KBM-7 (cell line): ENCODE data around the gene ATRNL1.
A peak's percentile ranks its signal among the peaks of the same experiment; 100 is the strongest.
"Not testable (repeated sequence)": the region's sequence is repeated elsewhere in the genome, so short reads cannot be mapped to it uniquely, and the experiment has no call there.

Experiments used
- DNase-seq: peaks from one replicate; pipeline ENCODE4 v3.0.0-alpha.2; 2015
- in situ Hi-C: fragments of 300-500 bp; cut with MboI; formaldehyde crosslinking; loops from 2 replicates; pipeline ENCODE4 v1.14.3; 2020; ENCODE audit warnings: low sequenced_read_pairs, low pct_unique_long_range_greater_than_20kb, mixed read lengths

The ATRNL1 gene

GRCh38 chr10:115525141-115525540 lies 432.0 kb downstream of the ATRNL1 start:
- no peak for DNase-seq

DNA sequence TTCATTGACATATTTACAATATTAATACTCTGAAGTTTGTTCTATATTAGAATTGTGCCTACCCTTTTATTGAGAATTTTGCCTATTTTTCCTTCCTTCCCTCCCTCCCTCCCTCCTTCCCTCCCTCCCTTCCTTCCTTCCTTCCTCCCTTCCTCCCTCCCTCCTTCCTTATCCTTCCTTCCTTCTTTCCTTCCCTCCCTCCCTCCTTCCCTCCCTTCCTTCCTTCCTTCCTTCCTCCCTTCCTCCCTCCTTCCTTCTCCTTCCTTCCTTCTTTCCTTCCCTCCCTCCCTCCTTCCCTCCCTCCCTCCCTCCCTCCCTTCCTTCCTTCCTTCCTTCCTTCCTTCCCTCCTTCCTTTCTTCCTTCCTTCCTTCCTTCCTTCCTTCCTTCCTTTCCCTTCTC lies 434.5 kb downstream of the ATRNL1 start:
- in situ Hi-C loops, DNase-seq: not testable (repeated sequence)

More at GRCh38 chr10:115525141-115525540, 432.0 kb downstream of the ATRNL1 start:
- in situ Hi-C loops, result no loop called here

DNA sequence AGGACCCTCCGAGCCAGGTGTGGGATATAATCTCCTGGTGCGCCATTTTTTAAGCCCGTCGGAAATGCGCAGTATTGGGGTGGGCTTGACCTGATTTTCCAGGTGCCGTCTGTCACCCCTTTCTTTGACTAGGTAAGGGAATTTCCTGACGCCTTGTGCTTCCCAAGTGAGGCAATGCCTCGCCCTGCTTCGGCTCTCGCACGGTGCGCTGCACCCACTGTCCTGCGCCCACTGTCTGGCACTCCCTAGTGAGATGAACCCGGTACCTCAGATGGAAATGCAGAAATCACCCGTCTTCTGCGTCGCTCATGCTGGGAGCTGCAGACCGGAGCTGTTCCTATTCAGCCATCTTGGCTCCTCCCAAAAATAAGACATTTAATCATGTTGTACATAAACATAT lies 443.2 kb downstream of the ATRNL1 start:
- in situ Hi-C loops, DNase-seq: not testable (repeated sequence)

DNA sequence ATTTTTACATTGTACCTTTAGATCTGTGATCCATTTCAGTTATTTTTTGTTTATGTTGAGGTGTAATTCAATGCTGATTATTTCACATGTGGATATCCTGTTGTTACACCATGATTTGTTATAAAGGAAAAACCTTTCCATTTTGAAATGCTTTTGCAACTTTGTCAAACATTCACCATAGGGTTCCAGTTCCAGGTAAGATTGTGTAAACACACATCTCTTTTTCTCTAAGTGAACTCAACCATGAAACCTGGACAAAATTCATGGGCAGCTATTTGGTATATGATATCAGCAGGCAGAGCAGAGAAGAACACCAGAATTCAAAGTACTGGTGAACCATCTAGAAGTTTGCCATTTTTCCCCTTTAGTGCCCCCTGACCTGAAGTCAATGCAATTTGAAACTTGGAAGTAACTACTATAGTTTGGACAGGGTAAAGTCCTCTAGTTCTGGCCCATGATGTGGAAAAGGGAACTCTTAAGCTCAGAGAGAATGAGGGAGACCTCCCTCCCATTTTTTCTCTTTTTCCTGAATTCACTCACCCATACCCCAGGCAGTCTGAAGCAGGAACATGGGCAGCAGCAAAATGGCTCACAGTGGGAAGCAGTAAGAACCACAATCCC lies 446.1 kb downstream of the ATRNL1 start:
- in situ Hi-C loops, result no loop called here
- DNase-seq, result no peak

DNA sequence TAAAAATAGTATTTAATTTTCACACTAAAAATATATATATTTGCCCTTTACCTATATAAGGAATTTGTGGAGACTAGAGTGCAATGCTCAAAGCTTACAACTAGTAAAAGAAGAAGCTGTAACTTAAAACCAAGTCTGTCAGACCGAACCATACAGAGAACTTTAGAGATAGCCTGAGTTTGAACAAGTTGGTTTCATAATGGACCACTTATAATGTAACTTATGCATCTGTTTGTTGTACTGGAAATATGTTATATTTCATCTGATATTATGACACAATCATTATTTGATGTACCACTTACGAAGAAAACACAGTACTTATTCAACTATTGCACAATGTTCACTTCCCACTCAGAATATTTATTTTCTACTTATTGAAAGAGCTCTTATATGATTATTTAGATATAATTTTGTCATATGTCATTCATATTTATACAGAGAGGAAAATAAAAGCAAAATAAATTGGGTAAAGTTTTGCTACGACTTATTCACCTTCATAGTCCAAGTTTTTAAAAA lies 462.8 kb downstream of the ATRNL1 start:
- DNase-seq, result no peak
- in situ Hi-C loops, result no loop called here

- no peak for DNase-seq
- in situ Hi-C loops, result no loop called here
Measured at GRCh38 chr10:115558252-115558651, 465.1 kb downstream of the ATRNL1 start.

DNA sequence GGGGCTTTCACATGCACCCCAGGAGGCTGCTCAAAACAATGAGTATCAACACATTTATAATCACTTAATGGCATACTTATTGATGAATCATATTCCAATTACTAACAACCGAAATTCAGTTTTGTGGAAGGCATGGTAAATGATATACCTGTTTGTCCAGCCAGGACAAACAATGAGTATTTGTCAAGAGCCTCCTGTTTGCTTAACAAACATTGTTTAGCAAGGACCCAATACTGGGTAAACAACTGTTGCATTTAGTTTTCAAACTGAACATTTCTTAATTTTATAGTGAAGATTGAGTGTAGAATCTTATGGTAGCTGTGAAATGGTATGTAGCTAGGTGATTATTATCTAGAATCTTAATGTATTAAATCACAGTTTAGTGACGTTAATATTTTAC lies 473.7 kb downstream of the ATRNL1 start:
- in situ Hi-C loops, result no loop called here
- DNase-seq, result no peak

- in situ Hi-C loops, result no loop called here
- DNase-seq, result peak; percentile 15
Measured at GRCh38 chr10:115572740-115573455, 479.7 kb downstream of the ATRNL1 start.

GRCh38 chr10:115580239-115580638 lies 487.1 kb downstream of the ATRNL1 start:
- DNase-seq, result no peak
- in situ Hi-C loops, result no loop called here

- no peak for DNase-seq
- in situ Hi-C loops, result no loop called here
Measured at GRCh38 chr10:115593060-115593459, 499.9 kb downstream of the ATRNL1 start.

- in situ Hi-C loops, result no loop called here
- DNase-seq, result no peak
Measured at GRCh38 chr10:115604627-115605026, 511.5 kb downstream of the ATRNL1 start.

GRCh38 chr10:115606086-115606485 lies 512.9 kb downstream of the ATRNL1 start:
- no peak for DNase-seq

DNA sequence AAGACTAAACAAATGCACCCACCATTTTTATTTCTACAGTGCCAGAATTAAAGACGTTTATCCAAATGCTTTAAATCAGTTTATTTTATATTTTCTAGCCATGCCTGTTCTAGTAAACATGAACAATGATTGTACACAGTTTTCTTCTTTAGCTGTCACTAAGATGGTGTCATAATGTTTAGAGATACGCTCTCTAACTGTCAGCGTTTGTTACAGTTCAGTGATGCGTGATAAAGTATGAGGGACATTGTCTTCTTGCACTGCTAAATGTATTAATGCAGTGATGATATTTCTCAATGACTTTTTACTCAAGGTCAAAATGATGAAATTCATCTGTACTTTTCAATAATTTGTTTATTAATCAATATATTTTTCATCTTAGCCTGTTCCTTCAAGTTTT lies 513.6 kb downstream of the ATRNL1 start:
- DNase-seq, result no peak

More at GRCh38 chr10:115606086-115606485, 512.9 kb downstream of the ATRNL1 start:
- in situ Hi-C loops, result no loop called here

GRCh38 chr10:115624448-115624847 lies 531.3 kb downstream of the ATRNL1 start:
- in situ Hi-C loops, result no loop called here
- DNase-seq, result no peak

More for the DNA sequence above, 513.6 kb downstream of the ATRNL1 start:
- in situ Hi-C loops, result no loop called here

DNA sequence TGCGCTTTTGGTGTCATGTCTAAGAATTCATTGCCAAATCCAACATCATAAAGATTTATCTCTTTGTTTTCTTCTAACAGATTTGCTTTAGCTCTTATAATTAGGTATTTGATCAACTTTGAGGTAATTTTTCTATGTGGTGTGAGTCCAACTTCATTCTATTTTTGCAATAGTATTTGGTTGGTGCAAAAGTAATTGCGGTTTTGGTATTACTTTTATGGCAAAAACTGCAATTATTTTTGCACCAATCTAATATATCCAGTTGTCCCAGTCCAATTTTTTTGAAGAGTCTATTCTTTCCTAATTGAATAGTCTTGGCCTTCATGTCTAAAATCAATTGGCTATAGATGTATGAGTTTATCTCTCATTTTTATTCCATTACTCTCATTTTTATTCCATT lies 535.5 kb downstream of the ATRNL1 start:
- in situ Hi-C loops, result no loop called here
- no peak for DNase-seq

GRCh38 chr10:115638246-115638645 lies 545.1 kb downstream of the ATRNL1 start:
- no peak for DNase-seq
- in situ Hi-C loops, result no loop called here

DNA sequence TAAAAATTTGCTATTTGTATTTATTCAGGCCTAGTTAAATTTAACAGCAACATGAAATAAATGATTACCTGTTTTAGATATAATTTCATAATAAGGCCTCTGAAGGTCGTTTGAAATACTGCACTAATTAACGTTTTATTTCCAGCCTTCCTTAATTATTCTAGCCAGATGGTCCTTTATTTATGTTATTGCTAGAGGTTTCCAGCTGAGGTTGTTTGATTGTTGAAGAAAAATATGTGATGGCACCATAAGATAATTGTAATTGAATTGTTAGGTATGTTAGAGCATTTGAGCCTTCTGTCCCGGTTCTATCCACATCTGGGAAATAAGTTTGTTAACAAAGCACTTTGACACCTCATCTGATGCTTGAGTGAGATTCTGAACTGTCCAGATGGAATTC lies 556.1 kb downstream of the ATRNL1 start:
- no peak for DNase-seq
- in situ Hi-C loops, result no loop called here

DNA sequence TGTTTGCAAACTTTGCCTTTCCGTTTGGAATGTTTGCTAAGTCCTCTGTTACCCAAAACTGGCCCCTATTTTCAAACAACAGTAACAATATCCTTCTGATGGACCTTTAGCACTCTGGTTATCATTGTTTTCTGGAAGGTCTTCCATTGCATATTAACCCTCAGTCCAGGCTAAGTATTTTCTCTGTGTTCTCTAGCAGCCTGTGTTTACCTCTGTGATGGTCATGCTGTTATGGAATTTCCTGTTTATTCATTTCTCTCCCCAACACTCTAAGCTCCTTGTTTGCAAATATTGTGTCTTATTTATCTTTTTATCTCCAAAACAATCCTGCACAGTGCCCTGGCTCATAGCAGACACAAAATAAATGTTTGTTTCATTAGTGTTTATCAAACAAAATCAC lies 560.3 kb downstream of the ATRNL1 start:
- no peak for DNase-seq
- in situ Hi-C loops, result no loop called here

DNA sequence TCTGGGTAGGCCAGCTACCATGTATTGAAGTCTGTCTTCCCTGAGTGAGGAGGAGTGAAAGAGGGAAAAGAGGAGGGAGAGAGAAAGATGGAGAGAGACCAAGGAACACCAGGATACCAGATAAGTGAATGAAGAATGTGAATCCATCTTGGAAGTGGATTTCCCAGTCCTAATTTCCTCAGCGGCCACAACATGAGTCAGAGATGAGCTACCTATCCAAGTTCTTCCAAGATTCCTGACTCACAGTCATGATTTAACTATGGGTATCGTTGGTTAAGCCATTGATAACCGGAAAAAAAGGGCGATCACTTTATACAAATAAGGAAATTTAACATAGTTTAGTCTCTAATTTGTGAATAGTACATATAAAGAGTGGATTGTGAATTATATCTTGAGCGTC lies 561.8 kb downstream of the ATRNL1 start:
- DNase-seq, result no peak
- in situ Hi-C loops, result no loop called here

- in situ Hi-C loops, result no loop called here
- DNase-seq, result no peak
Measured at GRCh38 chr10:115657161-115657860, 564.1 kb downstream of the ATRNL1 start.
